Muscle of leg (tissue), 11 donors: ENCODE measurements around the gene TOMM40. TPM values are rescaled to one million over a fixed set of nuclear protein-coding genes. Genes with fewer than 3 reads are reported as not detected.

ENCODE experiments used
- DNase-seq: peaks from one replicate; pipeline ENCODE4 v3.0.0; 2013
- H3K27ac ChIP-seq: one replicate; pipeline ENCODE4 v1.5.1; 2013; ENCODE audit warnings: mild to moderate bottlenecking, low read length, control low read depth
- H3K27me3 ChIP-seq: one replicate; pipeline ENCODE4 v1.6.1; 2013; ENCODE audit warnings: low read length; ENCODE audit not compliant: control insufficient read depth, insufficient read depth
- H3K36me3 ChIP-seq: one replicate; pipeline ENCODE4 v1.6.1; 2013; ENCODE audit warnings: low read length; ENCODE audit not compliant: control insufficient read depth, insufficient read depth
- H3K4me1 ChIP-seq: one replicate; pipeline ENCODE4 v1.6.1; 2013; ENCODE audit warnings: low read length; ENCODE audit not compliant: control insufficient read depth, insufficient read depth
- H3K4me3 ChIP-seq: one replicate; pipeline ENCODE4 v1.5.1; 2013; ENCODE audit warnings: low read length, control low read depth
- H3K9me3 ChIP-seq: replicated peaks from 2 replicates; pipeline ENCODE4 v1.6.1; 2013; ENCODE audit warnings: low read depth, low read length; ENCODE audit not compliant: control insufficient read depth
- WGBS: methylation state at CpG from one replicate; pipeline ENCODE4 v1.1.5; 2013; ENCODE audit warnings: missing lambda C conversion rate; ENCODE audit not compliant: insufficient coverage; 5-methylcytosine and 5-hydroxymethylcytosine counted together
- polyA plus RNA-seq, 8 donors: library from polyadenylated mRNA; unstranded; fragments of 120-200 nt; gene quantifications; one replicate each; pipeline versions ENCODE4 v1.2.1 to v1.2.3, GENCODE V29; 2013; ENCODE audit warnings: inconsistent platforms in 1 of 8, low replicate concordance in 1 of 8; ENCODE audit not compliant: insufficient read length in 8 of 8, insufficient read depth in 1 of 8
- total RNA-seq: library from RNA; stranded (reverse); fragments of 120-200 nt; gene quantifications from one replicate; pipeline ENCODE4 v1.2.4, GENCODE V29; 2013

The TOMM40 gene
- total and polyA plus RNA-seq, 9 donors = 24.3 to 41.8 (median 36.6) TPM

- 84% methylated on average over 12 of the region's 12 CpGs for WGBS
- Histone ChIP-seq H3K4me3 (no peak overlapping the region), H3K36me3 (peaks cover 38% of the 10 kb centered on the region), H3K4me1 (peaks cover 8% of the 10 kb centered on the region), H3K9me3 (no peaks in the 10 kb centered on the region), H3K27me3 (no peaks in the 10 kb centered on the region), H3K27ac (no peak overlapping the region)
- DNase-seq = no peak
Observed at GRCh38 chr19:44867578-44867977, 23.5 kb upstream of the TOMM40 start.

- 39% methylated on average over 8 of the region's 13 CpGs for WGBS
- no peaks in the 10 kb centered on the region for H3K27me3 ChIP-seq
- H3K27ac ChIP-seq = peak overlapping the region; percentile 71
- DNase-seq = no peak
- no peak overlapping the region for H3K4me3 ChIP-seq
- no peaks in the 10 kb centered on the region for H3K9me3 ChIP-seq
- peaks cover 59% of the 10 kb centered on the region for H3K36me3 ChIP-seq
- peaks cover 11% of the 10 kb centered on the region for H3K4me1 ChIP-seq
Observed at GRCh38 chr19:44869733-44870470, 21.2 kb upstream of the TOMM40 start.

GRCh38 chr19:44871809-44872208 is 19.2 kb upstream of the TOMM40 start:
- peaks cover 23% of the 10 kb centered on the region for H3K4me1 ChIP-seq
- no peaks in the 10 kb centered on the region for H3K27me3 ChIP-seq
- no peak for DNase-seq
- H3K9me3 ChIP-seq = no peaks in the 10 kb centered on the region
- H3K27ac ChIP-seq = peak overlapping the region; percentile 17
- 91% methylated on average over 11 of the region's 14 CpGs for WGBS
- H3K36me3 ChIP-seq = peaks cover 62% of the 10 kb centered on the region
- H3K4me3 ChIP-seq = no peak overlapping the region

DNA sequence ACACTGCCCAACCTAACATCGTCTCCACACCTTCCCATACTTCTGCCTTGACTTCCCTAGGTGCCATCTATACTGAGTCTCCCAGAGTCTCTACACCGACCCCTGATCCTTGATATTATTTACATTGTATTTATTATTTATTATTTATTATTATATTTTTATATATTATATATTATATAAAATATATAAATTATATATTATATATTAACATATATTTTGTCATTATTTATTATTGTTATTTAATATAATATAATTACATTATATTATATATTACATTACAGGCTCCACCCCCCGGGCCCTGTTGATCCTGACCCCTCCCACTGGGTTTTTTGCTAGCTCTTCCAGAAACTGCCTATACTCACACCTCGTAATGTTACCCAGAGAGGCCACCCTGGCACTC is 18.4 kb upstream of the TOMM40 start:
- H3K27me3 ChIP-seq = no peaks in the 10 kb centered on the region
- DNase-seq = no peak
- WGBS = 31% methylated on average over 1 of the region's 4 CpGs
- H3K4me1 ChIP-seq = peaks cover 28% of the 10 kb centered on the region
- H3K27ac ChIP-seq = no peak overlapping the region
- no peak overlapping the region for H3K4me3 ChIP-seq
- no peaks in the 10 kb centered on the region for H3K9me3 ChIP-seq
- peaks cover 66% of the 10 kb centered on the region for H3K36me3 ChIP-seq

DNA sequence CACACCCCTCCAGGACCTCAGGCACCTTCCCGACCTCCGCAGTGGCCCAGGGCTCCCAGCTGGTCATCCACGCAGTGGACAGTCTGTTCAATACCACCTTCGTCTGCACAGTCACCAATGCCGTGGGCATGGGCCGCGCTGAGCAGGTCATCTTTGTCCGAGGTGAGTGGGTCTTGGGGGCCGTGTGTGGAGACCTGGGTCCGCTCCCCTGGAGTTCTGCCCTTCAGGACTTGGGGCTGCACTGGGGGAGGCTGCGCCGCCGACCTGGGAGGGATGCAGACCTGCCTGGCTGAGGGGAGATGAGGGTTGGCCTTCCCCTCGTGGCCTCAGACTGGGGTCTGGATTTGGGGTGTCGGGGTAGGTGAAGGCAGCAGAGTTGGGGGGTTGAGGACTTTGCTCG is 16.7 kb upstream of the TOMM40 start:
- Histone ChIP-seq H3K36me3 (peaks cover 76% of the 10 kb centered on the region), H3K27ac (peak overlapping the region; percentile 13), H3K9me3 (no peaks in the 10 kb centered on the region), H3K27me3 (no peaks in the 10 kb centered on the region), H3K4me3 (no peak overlapping the region), H3K4me1 (peaks cover 28% of the 10 kb centered on the region)
- WGBS = 94% methylated on average over 16 of the region's 16 CpGs
- no peak for DNase-seq

GRCh38 chr19:44875666-44876451 is 15.2 kb upstream of the TOMM40 start:
- H3K4me3 ChIP-seq = no peak overlapping the region
- 74% methylated on average over 12 of the region's 22 CpGs for WGBS
- peaks cover 24% of the 10 kb centered on the region for H3K4me1 ChIP-seq
- H3K9me3 ChIP-seq = no peaks in the 10 kb centered on the region
- no peak for DNase-seq
- H3K27me3 ChIP-seq = no peaks in the 10 kb centered on the region
- H3K36me3 ChIP-seq = peaks cover 80% of the 10 kb centered on the region
- H3K27ac ChIP-seq = peak overlapping the region; percentile 48

- 60% methylated on average over 1 of the region's 5 CpGs for WGBS
- H3K9me3 ChIP-seq = no peaks in the 10 kb centered on the region
- no peaks in the 10 kb centered on the region for H3K27me3 ChIP-seq
- H3K27ac ChIP-seq = peak overlapping the region; percentile 20
- no peak overlapping the region for H3K4me3 ChIP-seq
- peaks cover 73% of the 10 kb centered on the region for H3K36me3 ChIP-seq
- peaks cover 24% of the 10 kb centered on the region for H3K4me1 ChIP-seq
- DNase-seq = peak; percentile 38
Observed at GRCh38 chr19:44876930-44877535, 14.0 kb upstream of the TOMM40 start.

DNA sequence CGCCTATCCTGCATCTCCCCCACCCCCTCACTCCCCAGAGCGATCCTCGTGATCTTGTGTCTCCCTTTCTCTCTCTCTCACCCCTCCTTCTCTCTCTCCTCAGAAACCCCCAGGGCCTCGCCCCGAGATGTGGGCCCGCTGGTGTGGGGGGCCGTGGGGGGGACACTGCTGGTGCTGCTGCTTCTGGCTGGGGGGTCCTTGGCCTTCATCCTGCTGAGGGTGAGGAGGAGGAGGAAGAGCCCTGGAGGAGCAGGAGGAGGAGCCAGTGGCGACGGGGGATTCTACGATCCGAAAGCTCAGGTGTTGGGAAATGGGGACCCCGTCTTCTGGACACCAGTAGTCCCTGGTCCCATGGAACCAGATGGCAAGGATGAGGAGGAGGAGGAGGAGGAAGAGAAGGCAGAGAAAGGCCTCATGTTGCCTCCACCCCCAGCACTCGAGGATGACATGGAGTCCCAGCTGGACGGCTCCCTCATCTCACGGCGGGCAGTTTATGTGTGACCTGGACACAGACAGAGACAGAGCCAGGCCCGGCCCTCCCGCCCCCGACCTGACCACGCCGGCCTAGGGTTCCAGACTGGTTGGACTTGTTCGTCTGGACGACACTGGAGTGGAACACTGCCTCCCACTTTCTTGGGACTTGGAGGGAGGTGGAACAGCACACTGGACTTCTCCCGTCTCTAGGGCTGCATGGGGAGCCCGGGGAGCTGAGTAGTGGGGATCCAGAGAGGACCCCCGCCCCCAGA is 12.8 kb upstream of the TOMM40 start:
- WGBS = 78% methylated on average over 15 of the region's 26 CpGs
- no peak for DNase-seq
- Histone ChIP-seq H3K4me3 (no peak overlapping the region), H3K4me1 (peaks cover 24% of the 10 kb centered on the region), H3K9me3 (no peaks in the 10 kb centered on the region), H3K36me3 (peaks cover 65% of the 10 kb centered on the region), H3K27me3 (no peaks in the 10 kb centered on the region), H3K27ac (no peak overlapping the region)

- no peaks in the 10 kb centered on the region for H3K27me3 ChIP-seq
- H3K36me3 ChIP-seq = peaks cover 53% of the 10 kb centered on the region
- H3K9me3 ChIP-seq = no peaks in the 10 kb centered on the region
- H3K4me3 ChIP-seq = no peak overlapping the region
- no peak for DNase-seq
- WGBS = 77% methylated on average over 9 of the region's 18 CpGs
- peaks cover 24% of the 10 kb centered on the region for H3K4me1 ChIP-seq
- H3K27ac ChIP-seq = no peak overlapping the region
Observed at GRCh38 chr19:44879309-44880065, 11.6 kb upstream of the TOMM40 start.
